Upper lobe of right lung (tissue), 1 donor: ENCODE results near the gene DHDH. TPM values are rescaled to one million over a fixed set of nuclear protein-coding genes. Genes with fewer than 3 reads are reported as not detected.

Source experiments
- ATAC-seq: fragments of 200-7000 bp; cut with Tn5 transposase; one replicate; pipeline ENCODE4 v1.9.1; 2020; ENCODE audit warnings: mild to moderate bottlenecking, moderate library complexity
- DNase-seq: peaks from one replicate; pipeline ENCODE4 v3.0.0-alpha.2; 2020
- H3K27ac ChIP-seq: fragments of 200-600 bp; one replicate; pipeline ENCODE4 v1.8.0; 2022
- H3K27me3 ChIP-seq: fragments of 200-600 bp; one replicate; pipeline ENCODE4 v1.8.0; 2022; ENCODE audit warnings: mild to moderate bottlenecking
- H3K36me3 ChIP-seq: fragments of 200-600 bp; one replicate; pipeline ENCODE4 v1.8.0; 2022
- H3K4me1 ChIP-seq: fragments of 200-600 bp; one replicate; pipeline ENCODE4 v1.8.0; 2022
- H3K4me3 ChIP-seq: fragments of 200-600 bp; one replicate; pipeline ENCODE4 v1.8.0; 2022; ENCODE audit warnings: mild to moderate bottlenecking
- H3K9me3 ChIP-seq: fragments of 200-600 bp; one replicate; pipeline ENCODE4 v1.8.0; 2022
- CTCF ChIP-seq: fragments of 200-600 bp; IDR thresholded peaks from one replicate; pipeline ENCODE4 v1.8.0; 2022; ENCODE audit warnings: antibody characterized with exemption
- intact Hi-C: fragments of 100-400 bp; cut with DNase I; formaldehyde crosslinking; loops from one replicate; pipeline ENCODE4 v1.11.0; 2022
- total RNA-seq: library from RNA; stranded (reverse); fragmentation: NEBNext Ultra II Directional; extraction: Animal tissue kit (Norgen Biotek cat#: 25700); gene quantifications from one replicate; pipeline ENCODE4 v1.2.1, GENCODE V29; 2021
- donor health status: DM: no; HTN: yes; CAD: no; lungs with severe emphysema.

DHDH gene
- total RNA-seq, 1 donor from 2014 or later, result 3.0 TPM

DNA sequence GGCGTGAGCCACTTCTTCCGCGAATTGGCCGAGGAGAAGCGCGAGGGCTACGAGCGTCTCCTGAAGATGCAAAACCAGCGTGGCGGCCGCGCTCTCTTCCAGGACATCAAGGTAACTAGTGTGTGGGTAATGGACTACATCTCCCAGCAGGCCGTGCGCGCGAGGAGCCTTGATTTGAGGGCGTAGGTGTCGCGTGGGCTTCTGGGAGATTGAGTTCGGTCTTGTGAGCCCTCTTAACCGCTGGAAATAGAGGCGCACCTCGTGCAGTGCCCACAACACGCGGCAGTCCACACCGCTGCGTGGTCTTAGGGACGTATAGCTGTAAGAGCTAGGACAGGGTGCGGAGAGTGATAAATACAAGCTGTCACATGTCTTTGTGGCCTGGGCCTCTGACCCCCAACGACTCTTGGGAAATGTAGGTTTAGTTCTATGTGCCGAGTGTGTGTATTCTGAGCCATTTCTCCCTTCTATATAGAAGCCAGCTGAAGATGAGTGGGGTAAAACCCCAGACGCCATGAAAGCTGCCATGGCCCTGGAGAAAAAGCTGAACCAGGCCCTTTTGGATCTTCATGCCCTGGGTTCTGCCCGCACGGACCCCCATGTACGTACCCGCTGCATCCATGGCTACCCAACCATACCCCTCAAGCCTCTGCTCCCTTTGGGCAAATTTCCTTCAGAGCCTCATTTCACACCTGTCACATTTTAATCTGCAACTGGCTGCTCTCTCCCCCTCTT is 32.5 kb downstream of the DHDH start:
- Histone ChIP-seq H3K4me3 (peak overlapping the region; percentile 89), H3K9me3 (no peaks in the 10 kb centered on the region), H3K27ac (peak overlapping the region; percentile 95), H3K36me3 (peaks cover 23% of the 10 kb centered on the region), H3K27me3 (no peaks in the 10 kb centered on the region), H3K4me1 (peaks cover 41% of the 10 kb centered on the region)
- DNase-seq, result peak; percentile 92
- intact Hi-C loops, result no loop called here
- peak; percentile 57 for ATAC-seq
- TF ChIP-seq CTCF, result no peak

DNA sequence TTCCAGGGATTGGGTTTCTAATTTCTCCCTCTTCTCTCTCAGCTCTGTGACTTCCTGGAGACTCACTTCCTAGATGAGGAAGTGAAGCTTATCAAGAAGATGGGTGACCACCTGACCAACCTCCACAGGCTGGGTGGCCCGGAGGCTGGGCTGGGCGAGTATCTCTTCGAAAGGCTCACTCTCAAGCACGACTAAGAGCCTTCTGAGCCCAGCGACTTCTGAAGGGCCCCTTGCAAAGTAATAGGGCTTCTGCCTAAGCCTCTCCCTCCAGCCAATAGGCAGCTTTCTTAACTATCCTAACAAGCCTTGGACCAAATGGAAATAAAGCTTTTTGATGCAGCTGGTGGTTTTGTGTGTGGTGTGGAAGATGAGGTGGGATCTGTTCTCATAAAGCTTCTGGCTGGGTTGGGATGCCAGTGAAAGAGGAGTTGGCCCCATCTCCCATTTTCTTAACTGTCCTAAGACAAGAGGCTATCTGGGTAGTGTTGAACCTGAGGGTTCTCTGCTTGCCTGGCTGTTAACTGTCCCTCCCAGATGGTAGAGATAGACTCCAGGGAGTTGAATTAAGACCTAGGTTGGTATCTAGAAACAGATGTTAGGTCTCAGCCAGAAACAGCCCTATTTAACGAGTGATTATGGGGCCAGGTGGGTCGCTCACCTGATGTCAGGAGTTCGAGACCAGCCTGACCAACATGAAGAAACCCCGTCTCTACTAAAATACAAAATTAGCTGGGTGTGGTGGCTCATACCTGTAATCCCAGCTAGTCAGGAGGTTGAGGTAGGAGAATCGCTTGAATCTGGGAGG is 33.2 kb downstream of the DHDH start:
- Histone ChIP-seq H3K27me3 (no peaks in the 10 kb centered on the region), H3K27ac (peak overlapping the region; percentile 95), H3K4me3 (peak overlapping the region; percentile 89), H3K4me1 (peaks cover 41% of the 10 kb centered on the region), H3K9me3 (no peaks in the 10 kb centered on the region), H3K36me3 (peaks cover 23% of the 10 kb centered on the region)
- intact Hi-C loops, result no loop called here
- no peak for ATAC-seq
- no peak for DNase-seq
- TF ChIP-seq CTCF, result no peak

DNA sequence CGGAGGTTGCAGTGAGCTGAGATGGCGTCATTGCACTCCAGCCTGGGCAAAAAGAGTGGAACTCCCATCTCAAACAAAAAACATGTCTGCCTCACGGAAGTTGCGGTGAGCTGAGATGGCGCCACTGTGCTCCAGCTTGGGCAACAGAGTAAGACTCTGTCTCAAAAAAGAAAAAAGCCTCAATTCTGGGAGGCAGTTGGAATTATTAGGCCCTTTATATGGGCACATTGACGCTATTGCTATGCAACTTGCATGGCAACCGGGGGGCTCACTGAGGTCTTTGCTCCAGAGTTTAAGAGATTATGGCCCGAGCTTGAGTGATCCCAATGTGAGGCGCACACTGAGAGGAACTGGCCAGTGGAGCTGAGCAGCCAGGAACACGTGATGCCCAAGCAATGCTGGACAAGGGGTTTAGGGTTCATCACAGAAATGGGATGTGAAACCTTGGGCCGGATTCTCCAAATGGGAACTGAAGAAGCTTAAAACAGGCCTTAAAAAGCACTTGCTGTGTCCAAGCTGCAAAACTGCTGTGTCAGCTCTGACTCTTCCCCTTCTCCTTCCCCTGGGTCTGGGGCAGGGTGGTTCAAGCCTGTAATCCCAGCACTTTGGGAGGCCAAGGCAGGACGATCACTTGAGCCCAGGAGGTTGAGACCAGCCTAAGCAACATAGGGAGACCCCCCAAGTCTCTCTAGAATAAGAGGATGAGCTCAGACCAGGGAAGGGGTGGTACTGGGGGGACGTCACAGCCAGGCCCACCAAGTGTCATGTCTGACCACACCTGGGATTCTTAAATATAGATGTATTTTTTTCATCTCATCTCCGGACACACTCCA is 34.1 kb downstream of the DHDH start:
- peaks cover 38% of the 10 kb centered on the region for H3K4me1 ChIP-seq
- no peaks in the 10 kb centered on the region for H3K9me3 ChIP-seq
- ATAC-seq (peak; percentile 19), DNase-seq (peak; percentile 77)
- intact Hi-C loops, result no loop called here
- no peak for TF ChIP-seq CTCF
- no peaks in the 10 kb centered on the region for H3K27me3 ChIP-seq
- H3K4me3 ChIP-seq, result peak overlapping the region; percentile 89
- peak overlapping the region; percentile 95 for H3K27ac ChIP-seq
- peaks cover 23% of the 10 kb centered on the region for H3K36me3 ChIP-seq

GRCh38 chr19:48968179-48968661 is 34.7 kb downstream of the DHDH start:
- H3K36me3 ChIP-seq, result peaks cover 25% of the 10 kb centered on the region
- H3K9me3 ChIP-seq, result no peaks in the 10 kb centered on the region
- H3K27ac ChIP-seq, result peak overlapping the region; percentile 95
- DNase-seq (no peak), ATAC-seq (no peak)
- no peaks in the 10 kb centered on the region for H3K27me3 ChIP-seq
- no peak overlapping the region for H3K4me3 ChIP-seq
- peaks cover 38% of the 10 kb centered on the region for H3K4me1 ChIP-seq
- no peak for TF ChIP-seq CTCF
- intact Hi-C loops, result no loop called here

DNA sequence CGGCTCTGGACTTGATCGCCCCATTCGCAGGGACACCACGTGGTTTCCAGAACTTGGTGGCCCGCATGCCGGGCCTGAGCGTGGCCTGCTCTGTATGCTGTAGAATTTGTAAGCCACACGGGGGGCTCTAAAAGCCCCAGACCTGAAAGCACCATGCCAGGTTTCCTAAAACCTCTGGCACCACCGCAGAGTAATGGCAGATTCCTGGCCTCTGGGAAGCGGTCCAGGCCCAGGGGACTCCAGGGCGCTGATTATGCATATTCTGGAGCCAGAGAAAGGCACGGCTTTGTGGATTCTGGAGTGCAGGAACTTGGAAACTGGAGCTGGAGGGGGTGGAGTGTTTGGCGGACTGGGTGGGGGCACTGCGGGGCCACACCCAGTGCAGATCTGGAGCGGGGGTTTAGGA is 35.3 kb downstream of the DHDH start:
- intact Hi-C loops, result no loop called here
- no peaks in the 10 kb centered on the region for H3K27me3 ChIP-seq
- H3K4me1 ChIP-seq, result peaks cover 32% of the 10 kb centered on the region
- ATAC-seq (no peak), DNase-seq (no peak)
- no peak for TF ChIP-seq CTCF
- H3K36me3 ChIP-seq, result peaks cover 31% of the 10 kb centered on the region
- no peak overlapping the region for H3K4me3 ChIP-seq
- H3K27ac ChIP-seq, result peak overlapping the region; percentile 95
- H3K9me3 ChIP-seq, result no peaks in the 10 kb centered on the region
